Measurements from ENCODE around the gene SSBP3. TPM values are rescaled to one million over a fixed set of nuclear protein-coding genes. Genes with fewer than 3 reads are reported as not detected.

Gene SSBP3
- total and polyA plus RNA-seq, 8 donors = 33.0 to 129 (median 112) TPM

GRCh38 chr1:54323921-54324250 is 82.3 kb downstream of the SSBP3 start:
- no peak for TF ChIP-seq CTCF (IDR thresholded peaks at IDR 0.05)
- H3K27ac ChIP-seq = peak overlapping the region; percentile 53 to 65
- peaks cover 20 to 36% of the 10 kb centered on the region in 2 donors for H3K4me1 ChIP-seq
- DNase-seq (no peak), ATAC-seq (no peak)
- H3K27me3 ChIP-seq = no peaks in the 10 kb centered on the region
- no peak overlapping the region for H3K4me3 ChIP-seq
- no peaks in the 10 kb centered on the region for H3K36me3 ChIP-seq
- intact Hi-C loops (cut with DNase I) = no loop called here
- H3K9me3 ChIP-seq = no peaks in the 10 kb centered on the region

GRCh38 chr1:54323324-54323739 is 82.9 kb downstream of the SSBP3 start:
- no peak overlapping the region for H3K4me3 ChIP-seq
- no peaks in the 10 kb centered on the region for H3K36me3 ChIP-seq
- ATAC-seq (peak; percentile 30), DNase-seq (peak in 1 of 4 donors; percentile 62)
- H3K4me1 ChIP-seq = peaks cover 20 to 36% of the 10 kb centered on the region in 2 donors
- intact Hi-C loops (cut with DNase I) = no loop called here
- no peak for TF ChIP-seq CTCF (IDR thresholded peaks at IDR 0.05)
- no peaks in the 10 kb centered on the region for H3K27me3 ChIP-seq
- no peaks in the 10 kb centered on the region for H3K9me3 ChIP-seq
- no peak overlapping the region for H3K27ac ChIP-seq

GRCh38 chr1:54318246-54318814 is 87.9 kb downstream of the SSBP3 start:
- Histone ChIP-seq H3K4me1 (peaks cover under 1 to 22% of the 10 kb centered on the region in 2 donors), H3K9me3 (no peaks in the 10 kb centered on the region), H3K36me3 (no peaks in the 10 kb centered on the region), H3K27ac (no peak overlapping the region), H3K4me3 (no peak overlapping the region), H3K27me3 (no peaks in the 10 kb centered on the region)
- intact Hi-C loops (cut with DNase I) = loop anchor here in 1 of 2 donors (10.0 kb wide), 1 partner anchor 86 kb away; the partner anchor contains the start of gene SSBP3
- no peak for ATAC-seq
- TF ChIP-seq CTCF (IDR thresholded peaks at IDR 0.05) = no peak
- DNase-seq = no peak

- TF ChIP-seq CTCF (IDR thresholded peaks at IDR 0.05) = no peak
- no peak for ATAC-seq
- Histone ChIP-seq H3K36me3 (no peaks in the 10 kb centered on the region), H3K9me3 (no peaks in the 10 kb centered on the region), H3K4me1 (peaks cover 6 to 29% of the 10 kb centered on the region in 2 donors), H3K4me3 (no peak overlapping the region), H3K27me3 (no peaks in the 10 kb centered on the region), H3K27ac (no peak overlapping the region)
- intact Hi-C loops (cut with DNase I) = loop anchor here in 1 of 2 donors (10.0 kb wide), 1 partner anchor 88 kb away; the partner anchor contains the start of gene SSBP3
- DNase-seq = no peak
Measured at GRCh38 chr1:54317084-54317483, 89.1 kb downstream of the SSBP3 start.

- DNase-seq (no peak), ATAC-seq (no peak)
- TF ChIP-seq CTCF (IDR thresholded peaks at IDR 0.05) = no peak
- Histone ChIP-seq H3K9me3 (no peaks in the 10 kb centered on the region), H3K4me3 (no peak overlapping the region), H3K4me1 (peaks cover 6 to 38% of the 10 kb centered on the region in 2 donors), H3K36me3 (no peaks in the 10 kb centered on the region), H3K27me3 (no peaks in the 10 kb centered on the region), H3K27ac (no peak overlapping the region)
- intact Hi-C loops (cut with DNase I) = loop anchor here in 1 of 2 donors (10.0 kb wide), 1 partner anchor 90 kb away; the partner anchor contains the start of gene SSBP3
Measured at GRCh38 chr1:54315099-54315498, 91.1 kb downstream of the SSBP3 start.
